CD4-positive, alpha-beta T cell (primary cell): ENCODE data around the gene GRID2. TPM values are rescaled to one million over a fixed set of nuclear protein-coding genes. Genes with fewer than 3 reads are reported as not detected.

ENCODE experiments used
- ATAC-seq: fragments of 200-7000 bp; cut with Tn5 transposase; one replicate; pipeline ENCODE4 v1.10.0; 2022; ENCODE audit warnings: mild to moderate bottlenecking; ENCODE audit not compliant: poor library complexity
- CTCF ChIA-PET: fragments of 350-600 bp; sonication (Branson Sonifier 250); formaldehyde crosslinking; loops from one replicate; lab custom pipeline; 2021; ENCODE audit warnings: antibody characterized with exemption, inconsistent platforms; lab: Charles Lee
- POLR2A ChIA-PET: fragments of 350-600 bp; sonication (Branson Sonifier 250); formaldehyde crosslinking; loops from one replicate; lab custom pipeline; 2021; ENCODE audit warnings: antibody characterized with exemption, inconsistent platforms; lab: Charles Lee
- DNase-seq, 14 experiments: peaks; one replicate each; pipeline ENCODE4 v3.0.0-alpha.2; 2013 to 2020; ENCODE audit warnings: mixed read lengths in 2 of 14
- H3K27ac ChIP-seq, 2 donors: one replicate each; pipeline versions ENCODE4 v1.5.1 to v1.7.0; 2013; ENCODE audit warnings: low read length in 2 of 2, low read depth in 1 of 2, mild to moderate bottlenecking in 1 of 2
- H3K27me3 ChIP-seq, 2 experiments: 1 replicate in 1 of 2; 2 replicates in 1 of 2; pipeline versions ENCODE4 v1.6.1 to v1.7.0; 2013; ENCODE audit warnings: low read length in 2 of 2, control low read depth in 1 of 2, mild to moderate bottlenecking in 1 of 2, moderate library complexity in 1 of 2; ENCODE audit not compliant: insufficient read depth in 2 of 2, control insufficient read depth in 1 of 2
- H3K36me3 ChIP-seq: one replicate; pipeline ENCODE4 v1.6.1; 2013; ENCODE audit warnings: low read length, control low read depth; ENCODE audit not compliant: insufficient read depth
- H3K4me1 ChIP-seq: one replicate; pipeline ENCODE4 v1.6.1; 2013; ENCODE audit warnings: low read length, control low read depth; ENCODE audit not compliant: insufficient read depth
- H3K4me3 ChIP-seq: one replicate; pipeline ENCODE4 v1.5.1; 2013; ENCODE audit warnings: mild to moderate bottlenecking, low read length, moderate library complexity
- H3K9me3 ChIP-seq, 2 experiments: 1 replicate in 1 of 2; 2 replicates in 1 of 2; pipeline versions ENCODE4 v1.6.1 to v1.7.0; 2013; ENCODE audit warnings: low read length in 2 of 2, mild to moderate bottlenecking in 2 of 2, control low read depth in 1 of 2, moderate library complexity in 1 of 2; ENCODE audit not compliant: control insufficient read depth in 1 of 2, insufficient read depth in 1 of 2
- H3K27ac Mint-ChIP-seq: one replicate; pipeline ENCODE4 v1.8.0; 2020; ENCODE audit warnings: mixed read lengths
- H3K27me3 Mint-ChIP-seq: one replicate; pipeline ENCODE4 v1.8.0; 2021; ENCODE audit warnings: mixed read lengths
- H3K36me3 Mint-ChIP-seq: one replicate; pipeline ENCODE4 v1.8.0; 2021; ENCODE audit warnings: low read depth, mixed read lengths
- H3K4me1 Mint-ChIP-seq: one replicate; pipeline ENCODE4 v1.8.0; 2021; ENCODE audit warnings: low read depth, mixed read lengths
- H3K4me3 Mint-ChIP-seq: one replicate; pipeline ENCODE4 v1.8.0; 2020; ENCODE audit warnings: mild to moderate bottlenecking, mixed read lengths
- H3K9me3 Mint-ChIP-seq: one replicate; pipeline ENCODE4 v1.8.0; 2020; ENCODE audit warnings: mixed read lengths
- CTCF ChIP-seq: fragments of 200-600 bp; IDR thresholded peaks from one replicate; pipeline ENCODE4 v1.8.0; 2022; ENCODE audit warnings: antibody characterized with exemption, mild to moderate bottlenecking
- intact Hi-C, 2 experiments: fragments of 100-400 bp; cut with DNase I in 1 of 2; cut with micrococcal nuclease in 1 of 2; formaldehyde crosslinking; loops; one replicate each; pipeline versions ENCODE4 v1.15.1 to v1.9.0; 2023 to 2025; cut with DNase I, micrococcal nuclease
- total RNA-seq, 174 experiments: library from RNA in 2 of 174; stranded (reverse) in 2 of 174; gene quantifications; one replicate each; pipeline ENCODE4 v1.2.3 and lab custom pipeline; 2021 to 2026

GRID2 gene
- total RNA-seq, 2 experiments from 2014 or later, result not detected

- H3K27me3 Mint-ChIP-seq, result no peaks in the 10 kb centered on the region
- Histone ChIP-seq H3K27ac (no peak overlapping the region), H3K27me3 (no peaks in the 10 kb centered on the region), H3K4me3 (no peak overlapping the region), H3K36me3 (no peaks in the 10 kb centered on the region), H3K9me3 (no peaks in the 10 kb centered on the region), H3K4me1 (no peaks in the 10 kb centered on the region)
- no peak for DNase-seq
- TF ChIP-seq CTCF, result no peak
- no peaks in the 10 kb centered on the region for H3K4me1 Mint-ChIP-seq
- CTCF ChIA-PET, result no interaction called here
- no peak overlapping the region for H3K27ac Mint-ChIP-seq
- no peaks in the 10 kb centered on the region for H3K9me3 Mint-ChIP-seq
- H3K4me3 Mint-ChIP-seq, result no peak overlapping the region
- no peak for ATAC-seq
- intact Hi-C loops, result no loop called here
- POLR2A ChIA-PET, result no interaction called here
- no peaks in the 10 kb centered on the region for H3K36me3 Mint-ChIP-seq
Measured at GRCh38 chr4:93237521-93237920, 933.8 kb downstream of the GRID2 start.

DNA sequence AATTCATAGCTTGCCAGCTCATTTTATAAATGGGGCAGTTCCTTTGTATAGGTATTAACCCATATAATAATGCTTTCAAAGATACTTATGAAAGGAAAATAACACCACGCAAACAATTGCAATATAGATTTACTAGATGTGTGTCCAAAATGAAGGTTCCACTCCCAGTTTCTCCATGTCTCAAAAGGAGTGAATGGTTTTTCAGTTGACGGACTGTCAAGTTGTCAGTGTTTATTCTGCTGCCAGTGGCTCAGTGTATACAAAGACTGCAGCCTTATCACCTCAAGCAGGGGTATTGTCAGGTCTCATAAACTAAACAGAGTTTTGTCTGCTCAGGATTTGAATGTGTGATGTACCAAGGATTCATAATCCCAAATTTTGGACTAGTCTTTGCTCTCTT, 939.5 kb downstream of the GRID2 start:
- no peaks in the 10 kb centered on the region for H3K4me1 Mint-ChIP-seq
- ChIA-PET POLR2A (no interaction called here), CTCF (no interaction called here)
- no peak overlapping the region for H3K4me3 Mint-ChIP-seq
- no peaks in the 10 kb centered on the region for H3K27me3 ChIP-seq
- H3K9me3 ChIP-seq, result peaks cover 0 to 4% of the 10 kb centered on the region in 2 experiments
- no peak overlapping the region for H3K27ac ChIP-seq
- H3K27ac Mint-ChIP-seq, result no peak overlapping the region
- no peaks in the 10 kb centered on the region for H3K36me3 Mint-ChIP-seq
- no peak for ATAC-seq
- no peak for TF ChIP-seq CTCF
- no peak for DNase-seq
- intact Hi-C loops, result no loop called here
- H3K4me1 ChIP-seq, result no peaks in the 10 kb centered on the region
- no peaks in the 10 kb centered on the region for H3K9me3 Mint-ChIP-seq
- no peak overlapping the region for H3K4me3 ChIP-seq
- H3K27me3 Mint-ChIP-seq, result no peaks in the 10 kb centered on the region
- no peaks in the 10 kb centered on the region for H3K36me3 ChIP-seq

DNA sequence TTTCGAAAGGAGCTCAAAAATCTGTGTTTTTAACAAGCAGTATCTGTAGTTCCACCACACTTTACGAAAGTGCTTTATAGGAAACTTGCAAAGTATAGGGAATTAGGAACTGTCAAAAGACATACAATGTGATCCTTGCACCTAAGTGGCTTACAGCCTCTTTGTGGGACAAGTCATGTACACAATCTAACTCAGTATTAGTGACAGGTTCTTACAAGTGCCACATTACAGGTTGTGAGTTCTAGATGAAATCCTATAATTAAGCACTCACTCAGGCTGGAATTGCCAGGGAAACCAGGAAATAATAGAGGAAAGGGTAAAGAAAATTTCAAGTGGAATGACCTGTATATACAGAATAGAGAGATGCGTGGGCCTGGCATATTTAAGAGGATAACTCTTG, 957.4 kb downstream of the GRID2 start:
- ATAC-seq (no peak), DNase-seq (no peak)
- POLR2A ChIA-PET, result no interaction called here
- Mint-ChIP-seq H3K27ac (no peak overlapping the region), H3K4me1 (no peaks in the 10 kb centered on the region), H3K9me3 (no peaks in the 10 kb centered on the region), H3K4me3 (no peak overlapping the region), H3K27me3 (no peaks in the 10 kb centered on the region), H3K36me3 (no peaks in the 10 kb centered on the region)
- Histone ChIP-seq H3K36me3 (no peaks in the 10 kb centered on the region), H3K27ac (no peak overlapping the region), H3K4me1 (no peaks in the 10 kb centered on the region), H3K27me3 (no peaks in the 10 kb centered on the region), H3K9me3 (no peaks in the 10 kb centered on the region), H3K4me3 (no peak overlapping the region)
- no peak for TF ChIP-seq CTCF
- intact Hi-C loops, result no loop called here
- CTCF ChIA-PET, result no interaction called here
